NCI-H526 treated with DMSO at 0.1 percent for 48 hours (cell line): ENCODE measurements around the gene FAM81B.

Experiments
- DNase-seq: peaks from one replicate; lab custom pipeline; 2025; lab: John Stamatoyannopoulos, UW

FAM81B gene

DNA sequence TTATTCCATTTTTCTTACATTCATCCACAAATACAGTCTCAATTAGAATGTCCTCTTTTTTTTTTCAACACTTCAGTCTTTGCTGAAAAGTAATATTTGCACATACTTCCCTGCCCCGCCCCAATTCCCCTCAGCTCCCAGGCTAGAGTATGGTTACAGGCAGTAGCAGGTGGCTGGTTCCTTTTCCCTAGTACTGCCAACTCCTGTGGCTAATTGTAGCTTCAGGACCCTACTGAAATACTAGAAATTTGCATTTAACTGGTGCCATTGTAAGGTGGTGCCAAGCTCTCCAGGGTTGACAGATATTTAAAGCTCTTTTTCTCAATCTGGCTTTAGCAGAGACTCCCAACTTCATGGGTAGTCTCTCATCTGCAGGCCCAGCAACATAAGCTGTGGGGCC, 80.3 kb downstream of the FAM81B start:
- DNase-seq: no peak

GRCh38 chr5:95471942-95472341, 80.8 kb downstream of the FAM81B start:
- DNase-seq: no peak

GRCh38 chr5:95484421-95484820, 93.3 kb downstream of the FAM81B start:
- no peak for DNase-seq

DNA sequence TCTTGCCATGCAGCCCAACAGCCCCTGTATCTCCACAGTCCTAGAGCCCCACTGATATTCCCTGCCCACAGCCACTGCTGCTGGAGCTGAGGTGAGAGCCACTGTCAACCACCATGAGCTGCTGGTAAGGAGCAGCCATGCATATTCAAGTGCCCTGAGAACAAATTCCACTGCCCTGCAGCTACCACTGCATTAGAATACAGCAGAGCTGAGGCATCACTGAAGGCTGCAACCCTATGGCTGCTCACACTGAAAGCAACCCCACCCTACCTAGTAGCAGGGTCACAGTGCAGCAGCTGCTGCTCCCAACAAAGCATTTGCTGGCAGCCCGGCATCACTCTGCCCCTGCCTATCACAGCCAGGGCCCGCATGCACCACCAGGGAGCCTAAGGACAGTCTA, 95.0 kb downstream of the FAM81B start:
- DNase-seq: no peak

DNA sequence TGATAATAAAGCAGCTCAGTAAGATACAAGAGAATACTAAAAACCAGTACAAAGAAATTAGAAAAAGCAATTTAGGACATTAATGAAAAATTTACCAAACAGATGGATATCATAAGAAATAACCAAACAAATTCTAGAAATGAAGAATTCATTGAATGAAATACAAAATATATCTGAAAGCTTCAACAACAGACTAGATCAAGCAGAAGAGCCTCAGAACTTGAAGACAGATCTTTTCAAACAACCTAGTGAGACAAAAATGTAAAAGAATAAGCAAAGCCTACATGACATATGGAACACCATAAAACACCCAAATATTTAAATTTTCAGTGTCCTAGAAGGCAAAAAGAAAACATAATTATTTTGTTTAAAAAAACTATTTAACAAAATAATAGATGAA, 96.7 kb downstream of the FAM81B start:
- no peak for DNase-seq
